ENCODE results near the gene PDE8A.

GRCh38 chr15:85031086-85031943 lies 49.7 kb downstream of the PDE8A start:
- no peak for TF ChIP-seq CTCF (IDR thresholded peaks at IDR 0.05; ENCODE audit: low read depth, low read length, missing input control)
- no peak for TF ChIP-seq MAX (IDR thresholded peaks at IDR 0.05)
- TF ChIP-seq GABPA (IDR thresholded peaks at IDR 0.05 in 1 of 2, conservative IDR thresholded peaks at IDR 0.05 in 1 of 2), result no peak
- TF ChIP-seq YY1 (IDR thresholded peaks at IDR 0.05), result no peak
- TF ChIP-seq ATF3 (IDR thresholded peaks at IDR 0.05), result no peak
- no peak for TF ChIP-seq ZBTB33 (IDR thresholded peaks at IDR 0.05)
- TF ChIP-seq RXRA (IDR thresholded peaks at IDR 0.05), result no peak
- no peak for TF ChIP-seq TAF1 (conservative IDR thresholded peaks at IDR 0.05)
- TF ChIP-seq, protein P1, sequence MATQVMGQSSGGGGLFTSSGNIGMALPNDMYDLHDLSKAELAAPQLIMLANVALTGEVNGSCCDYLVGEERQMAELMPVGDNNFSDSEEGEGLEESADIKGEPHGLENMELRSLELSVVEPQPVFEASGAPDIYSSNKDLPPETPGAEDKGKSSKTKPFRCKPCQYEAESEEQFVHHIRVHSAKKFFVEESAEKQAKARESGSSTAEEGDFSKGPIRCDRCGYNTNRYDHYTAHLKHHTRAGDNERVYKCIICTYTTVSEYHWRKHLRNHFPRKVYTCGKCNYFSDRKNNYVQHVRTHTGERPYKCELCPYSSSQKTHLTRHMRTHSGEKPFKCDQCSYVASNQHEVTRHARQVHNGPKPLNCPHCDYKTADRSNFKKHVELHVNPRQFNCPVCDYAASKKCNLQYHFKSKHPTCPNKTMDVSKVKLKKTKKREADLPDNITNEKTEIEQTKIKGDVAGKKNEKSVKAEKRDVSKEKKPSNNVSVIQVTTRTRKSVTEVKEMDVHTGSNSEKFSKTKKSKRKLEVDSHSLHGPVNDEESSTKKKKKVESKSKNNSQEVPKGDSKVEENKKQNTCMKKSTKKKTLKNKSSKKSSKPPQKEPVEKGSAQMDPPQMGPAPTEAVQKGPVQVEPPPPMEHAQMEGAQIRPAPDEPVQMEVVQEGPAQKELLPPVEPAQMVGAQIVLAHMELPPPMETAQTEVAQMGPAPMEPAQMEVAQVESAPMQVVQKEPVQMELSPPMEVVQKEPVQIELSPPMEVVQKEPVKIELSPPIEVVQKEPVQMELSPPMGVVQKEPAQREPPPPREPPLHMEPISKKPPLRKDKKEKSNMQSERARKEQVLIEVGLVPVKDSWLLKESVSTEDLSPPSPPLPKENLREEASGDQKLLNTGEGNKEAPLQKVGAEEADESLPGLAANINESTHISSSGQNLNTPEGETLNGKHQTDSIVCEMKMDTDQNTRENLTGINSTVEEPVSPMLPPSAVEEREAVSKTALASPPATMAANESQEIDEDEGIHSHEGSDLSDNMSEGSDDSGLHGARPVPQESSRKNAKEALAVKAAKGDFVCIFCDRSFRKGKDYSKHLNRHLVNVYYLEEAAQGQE (IDR thresholded peaks at IDR 0.05), result no peak
- no peak for TF ChIP-seq JUND (IDR thresholded peaks at IDR 0.05)
- no peak for TF ChIP-seq SP1 (IDR thresholded peaks at IDR 0.05)
